Adrenal gland (tissue), 12 donors: Measurements from ENCODE around the gene ANKRD30A. TPM values are rescaled to one million over a fixed set of nuclear protein-coding genes. Genes with fewer than 3 reads are reported as not detected.
"Not testable (repeated sequence)": the region's sequence is repeated elsewhere in the genome, so short reads cannot be mapped to it uniquely, and the experiment has no call there.

Source experiments
- DNase-seq, 7 donors: peaks; one replicate each; pipeline ENCODE4 v3.0.0-alpha.2; 2019 to 2020
- H3K27ac ChIP-seq, 5 donors: fragments of 200-600 bp; sonication (generic) in 4 of 5; 1 replicate in 3 of 5; 2 replicates in 2 of 5; pipeline versions ENCODE4 v1.5.1 to v1.8.0; 2016 to 2020; ENCODE audit warnings: mild to moderate bottlenecking in 1 of 5
- H3K27me3 ChIP-seq: fragments of 200-600 bp; 2 replicates; pipeline ENCODE4 v1.8.0; 2021
- H3K36me3 ChIP-seq, 2 donors: fragments of 200-600 bp; replicated peaks in 1 of 2; 1 replicate in 1 of 2; 2 replicates in 1 of 2; pipeline versions ENCODE4 v1.5.1 to v1.8.0; 2018 to 2022
- H3K4me1 ChIP-seq, 2 donors: fragments of 200-600 bp; replicated peaks in 1 of 2; 1 replicate in 1 of 2; 2 replicates in 1 of 2; pipeline versions ENCODE4 v1.5.1 to v1.8.0; 2018 to 2021
- H3K4me3 ChIP-seq, 4 donors: fragments of 200-600 bp; sonication (generic) in 3 of 4; one replicate each; pipeline ENCODE4 v1.5.1; 2016 to 2018
- H3K9me3 ChIP-seq, 3 donors: fragments of 200-600 bp; sonication (generic) in 1 of 3; replicated peaks in 1 of 3; 1 replicate in 2 of 3; 2 replicates in 1 of 3; pipeline versions ENCODE4 v1.5.1 to v1.8.0; 2016 to 2021
- POLR2A ChIP-seq, 2 donors: fragments of 450-650 bp; IDR thresholded peaks; one replicate each; pipeline ENCODE4 v1.6.1; 2017; ENCODE audit warnings: antibody characterized with exemption in 2 of 2, mild to moderate bottlenecking in 2 of 2, moderate library complexity in 1 of 2
- WGBS, 4 donors: extraction: QIAGEN DNeasy Blood & Tissue Kit in 2 of 4; methylation state at CpG; one replicate each; pipeline versions ENCODE4 v1.1.5 to v1.1.7; 2013 to 2017; 5-methylcytosine and 5-hydroxymethylcytosine counted together
- intact Hi-C, 2 donors: fragments of 100-400 bp; cut with DNase I; formaldehyde crosslinking; loops; one replicate each; pipeline versions ENCODE4 v1.14.1 to v1.15.0; 2022 to 2023
- polyA plus RNA-seq, 3 donors: library from polyadenylated mRNA; stranded (reverse); fragments of 200-250 nt in 2 of 3; fragments of 350-450 nt in 1 of 3; fragmentation: Illumina TruSeq in 1 of 3; extraction: RNeasy Lipid Tissue Mini Kit (QIAGEN cat#74804) in 1 of 3; gene quantifications; one replicate each; pipeline ENCODE4 v1.2.3, GENCODE V29; 2013 to 2014
- total RNA-seq, 9 donors: library from RNA; depleted of rRNA in 4 of 9; stranded (reverse); fragments of >200 nt in 4 of 9; fragments of 120-200 nt in 1 of 9; fragmentation: NEBNext Ultra II Directional in 1 of 9; extraction: Animal tissue kit (Norgen Biotek cat#: 25700) in 1 of 9; gene quantifications; one replicate each; pipeline versions ENCODE4 v1.1.0 to v1.2.4, GENCODE V29; 2013 to 2023
- TF ChIP-seq, protein P1 (sequence below), 6 experiments: fragments of 450-650 bp in 4 of 6; fragments of 200-600 bp in 2 of 6; sonication (generic) in 1 of 6; IDR thresholded peaks; 1 replicate in 5 of 6; 2 replicates in 1 of 6; pipeline versions ENCODE4 v1.5.1 to v1.8.0; 2016 to 2021; ENCODE audit warnings: antibody characterized with exemption in 6 of 6, mild to moderate bottlenecking in 2 of 6, moderate library complexity in 1 of 6
- donor health status: healthy with polysubstance abuse.
- donor health status: Bipolar disorder and iron deficiency.
- donor health status: DM: yes; HTN: yes; CAD: no.
- donor health status: DM: no; HTN: no; CAD: no.
- donor health status: DM: no; HTN: no; CAD: no.
- donor health status: DM: yes; HTN: yes; CAD: no.

Gene ANKRD30A
- total and polyA plus RNA-seq, 12 donors = not detected

GRCh38 chr10:37246637-37247036 lies 121.2 kb downstream of the ANKRD30A start:
- H3K27me3 ChIP-seq = no peaks in the 10 kb centered on the region
- H3K9me3 ChIP-seq = peaks cover 0 to 4% (median 0%) of the 10 kb centered on the region in 3 donors
- TF ChIP-seq POLR2A (IDR thresholded peaks at IDR 0.05) = no peak
- TF ChIP-seq, protein P1, sequence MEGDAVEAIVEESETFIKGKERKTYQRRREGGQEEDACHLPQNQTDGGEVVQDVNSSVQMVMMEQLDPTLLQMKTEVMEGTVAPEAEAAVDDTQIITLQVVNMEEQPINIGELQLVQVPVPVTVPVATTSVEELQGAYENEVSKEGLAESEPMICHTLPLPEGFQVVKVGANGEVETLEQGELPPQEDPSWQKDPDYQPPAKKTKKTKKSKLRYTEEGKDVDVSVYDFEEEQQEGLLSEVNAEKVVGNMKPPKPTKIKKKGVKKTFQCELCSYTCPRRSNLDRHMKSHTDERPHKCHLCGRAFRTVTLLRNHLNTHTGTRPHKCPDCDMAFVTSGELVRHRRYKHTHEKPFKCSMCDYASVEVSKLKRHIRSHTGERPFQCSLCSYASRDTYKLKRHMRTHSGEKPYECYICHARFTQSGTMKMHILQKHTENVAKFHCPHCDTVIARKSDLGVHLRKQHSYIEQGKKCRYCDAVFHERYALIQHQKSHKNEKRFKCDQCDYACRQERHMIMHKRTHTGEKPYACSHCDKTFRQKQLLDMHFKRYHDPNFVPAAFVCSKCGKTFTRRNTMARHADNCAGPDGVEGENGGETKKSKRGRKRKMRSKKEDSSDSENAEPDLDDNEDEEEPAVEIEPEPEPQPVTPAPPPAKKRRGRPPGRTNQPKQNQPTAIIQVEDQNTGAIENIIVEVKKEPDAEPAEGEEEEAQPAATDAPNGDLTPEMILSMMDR (IDR thresholded peaks at IDR 0.05) = no peak
- no peak overlapping the region for H3K4me3 ChIP-seq
- 70 to 78% (median 75%) methylated on average over 2 of the region's 2 CpGs for WGBS, 4 donors
- H3K36me3 ChIP-seq = no peaks in the 10 kb centered on the region
- no peak overlapping the region for H3K27ac ChIP-seq
- DNase-seq = no peak
- intact Hi-C loops = no loop called here
- H3K4me1 ChIP-seq = no peaks in the 10 kb centered on the region

GRCh38 chr10:37255837-37256236 lies 130.4 kb downstream of the ANKRD30A start:
- H3K36me3 ChIP-seq, H3K4me1 ChIP-seq, intact Hi-C loops, DNase-seq, H3K27me3 ChIP-seq, H3K27ac ChIP-seq, H3K9me3 ChIP-seq, H3K4me3 ChIP-seq: not testable (repeated sequence)
- WGBS, 4 donors = 54 to 69% (median 59%) methylated on average over 3 of the region's 3 CpGs

DNA sequence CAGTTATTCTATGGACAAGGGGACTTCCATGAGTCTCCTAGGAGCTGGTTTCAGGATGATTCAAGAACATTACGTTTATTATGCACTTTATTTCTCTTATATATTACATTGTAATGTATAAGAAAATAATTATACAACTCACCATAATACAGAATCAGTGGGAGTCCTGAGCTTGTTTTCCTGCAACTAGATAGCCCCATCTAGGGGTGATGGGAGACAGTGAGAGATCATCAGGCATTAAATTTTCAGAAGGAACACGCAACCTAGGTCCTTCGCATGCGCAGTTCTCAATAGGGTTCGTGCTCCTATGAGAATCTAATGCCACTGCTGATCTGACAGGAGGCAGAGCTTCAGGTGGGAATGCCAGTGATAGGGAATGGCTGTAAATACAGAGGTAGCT lies 137.9 kb downstream of the ANKRD30A start:
- no peaks in the 10 kb centered on the region for H3K36me3 ChIP-seq
- TF ChIP-seq, protein P1 (IDR thresholded peaks at IDR 0.05) = peak in 3 of 6 experiments; percentile 14 to 35 (median 35)
- no peak for TF ChIP-seq POLR2A (IDR thresholded peaks at IDR 0.05)

DNA sequence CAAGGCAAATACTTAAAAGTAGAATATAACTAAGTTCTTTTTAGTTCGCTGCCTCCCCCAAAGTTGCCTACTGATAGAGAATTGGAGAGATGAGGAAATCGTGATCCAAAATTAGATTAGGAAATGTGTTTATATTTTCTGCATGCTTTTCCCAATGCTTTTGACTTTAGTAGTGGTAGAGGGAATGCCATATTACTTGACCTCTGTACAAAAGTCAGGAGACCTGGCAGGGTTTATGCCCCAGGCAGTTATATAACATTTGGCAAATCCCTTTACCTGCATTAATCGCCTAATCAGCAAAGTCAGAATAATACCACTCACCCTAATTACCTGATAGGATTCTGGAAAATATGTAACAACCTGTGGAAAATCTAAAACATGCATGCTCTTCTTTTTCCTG lies 142.9 kb downstream of the ANKRD30A start:
- no peak for DNase-seq
- WGBS, 4 donors = 51 to 65% (median 56%) methylated on average over 3 of the region's 3 CpGs
- no peak overlapping the region for H3K27ac ChIP-seq
- TF ChIP-seq POLR2A (IDR thresholded peaks at IDR 0.05) = no peak
- TF ChIP-seq, protein P1 (IDR thresholded peaks at IDR 0.05) = no peak
- no peaks in the 10 kb centered on the region for H3K4me1 ChIP-seq
- H3K9me3 ChIP-seq = no peaks in the 10 kb centered on the region
- H3K27me3 ChIP-seq = no peaks in the 10 kb centered on the region
- H3K4me3 ChIP-seq = no peak overlapping the region
- no peaks in the 10 kb centered on the region for H3K36me3 ChIP-seq
- intact Hi-C loops = no loop called here

More for the DNA sequence above, 137.9 kb downstream of the ANKRD30A start:
- Histone ChIP-seq H3K27me3 (no peaks in the 10 kb centered on the region), H3K4me3 (no peak overlapping the region), H3K9me3 (no peaks in the 10 kb centered on the region), H3K4me1 (no peaks in the 10 kb centered on the region), H3K27ac (no peak overlapping the region)
- intact Hi-C loops = no loop called here
- DNase-seq = no peak
- 65 to 84% (median 71%) methylated on average over 5 of the region's 5 CpGs for WGBS, 4 donors

GRCh38 chr10:37269554-37270256 lies 144.3 kb downstream of the ANKRD30A start:
- Histone ChIP-seq H3K27me3 (no peaks in the 10 kb centered on the region), H3K4me3 (no peak overlapping the region), H3K27ac (no peak overlapping the region), H3K36me3 (no peaks in the 10 kb centered on the region), H3K4me1 (no peaks in the 10 kb centered on the region), H3K9me3 (no peaks in the 10 kb centered on the region)
- intact Hi-C loops = no loop called here
- no peak for DNase-seq
- WGBS, 4 donors = 62 to 66% (median 63%) methylated on average over 5 of the region's 5 CpGs
- TF ChIP-seq, protein P1 (IDR thresholded peaks at IDR 0.05) = no peak
